ENCODE results near the gene D2HGDH.

Gene D2HGDH

GRCh38 chr2:241763551-241764274 lies 29.3 kb downstream of the D2HGDH start:
- no peaks in the 10 kb centered on the region for H3K9me3 ChIP-seq (ENCODE audit: low read length)
- peaks cover 11% of the 10 kb centered on the region for H3K36me3 ChIP-seq (ENCODE audit: insufficient read depth, low read length)
- H3K4me1 ChIP-seq (ENCODE audit: insufficient read depth, low read length), result no peaks in the 10 kb centered on the region
- no peak overlapping the region for H3K4me3 ChIP-seq (ENCODE audit: low read depth in 1 of 2, low read length in 2 of 2)
- H3K27me3 ChIP-seq (ENCODE audit: control insufficient read depth in 1 of 2, insufficient read depth in 2 of 2, low read length in 2 of 2), result no peaks in the 10 kb centered on the region
- H3K9ac ChIP-seq (ENCODE audit: low read length), result no peak overlapping the region
- no peak overlapping the region for H3K27ac ChIP-seq (ENCODE audit: low read depth, low read length)

- H3K9ac ChIP-seq (ENCODE audit: low read length), result no peak overlapping the region
- no peak overlapping the region for H3K4me3 ChIP-seq (ENCODE audit: low read depth in 1 of 2, low read length in 2 of 2)
- no peak overlapping the region for H3K27ac ChIP-seq (ENCODE audit: low read depth, low read length)
- H3K27me3 ChIP-seq (ENCODE audit: control insufficient read depth in 1 of 2, insufficient read depth in 2 of 2, low read length in 2 of 2), result no peaks in the 10 kb centered on the region
- H3K9me3 ChIP-seq (ENCODE audit: low read length), result no peaks in the 10 kb centered on the region
- peaks cover 5% of the 10 kb centered on the region for H3K36me3 ChIP-seq (ENCODE audit: insufficient read depth, low read length)
- no peaks in the 10 kb centered on the region for H3K4me1 ChIP-seq (ENCODE audit: insufficient read depth, low read length)
Measured at GRCh38 chr2:241764275-241765241, 30.1 kb downstream of the D2HGDH start.

GRCh38 chr2:241767464-241768250 lies 33.2 kb downstream of the D2HGDH start:
- Histone ChIP-seq H3K4me1 (ENCODE audit: insufficient read depth, low read length) (no peaks in the 10 kb centered on the region), H3K27ac (ENCODE audit: low read depth, low read length) (no peak overlapping the region), H3K36me3 (ENCODE audit: insufficient read depth, low read length) (peaks cover 4% of the 10 kb centered on the region), H3K9me3 (ENCODE audit: low read length) (no peaks in the 10 kb centered on the region), H3K27me3 (ENCODE audit: control insufficient read depth in 1 of 2, insufficient read depth in 2 of 2, low read length in 2 of 2) (peaks cover 0 to 12% of the 10 kb centered on the region in 2 donors), H3K9ac (ENCODE audit: low read length) (no peak overlapping the region), H3K4me3 (ENCODE audit: low read depth in 1 of 2, low read length in 2 of 2) (no peak overlapping the region)

GRCh38 chr2:241768251-241768711 lies 33.9 kb downstream of the D2HGDH start:
- Histone ChIP-seq H3K4me1 (ENCODE audit: insufficient read depth, low read length) (no peaks in the 10 kb centered on the region), H3K27me3 (ENCODE audit: control insufficient read depth in 1 of 2, insufficient read depth in 2 of 2, low read length in 2 of 2) (peaks cover 0 to 18% of the 10 kb centered on the region in 2 donors), H3K27ac (ENCODE audit: low read depth, low read length) (no peak overlapping the region), H3K9me3 (ENCODE audit: low read length) (no peaks in the 10 kb centered on the region), H3K9ac (ENCODE audit: low read length) (no peak overlapping the region), H3K4me3 (ENCODE audit: low read depth in 1 of 2, low read length in 2 of 2) (no peak overlapping the region), H3K36me3 (ENCODE audit: insufficient read depth, low read length) (peaks cover 3% of the 10 kb centered on the region)

- H3K9ac ChIP-seq (ENCODE audit: low read length), result no peak overlapping the region
- H3K4me3 ChIP-seq (ENCODE audit: low read depth in 1 of 2, low read length in 2 of 2), result no peak overlapping the region
- H3K27me3 ChIP-seq (ENCODE audit: control insufficient read depth in 1 of 2, insufficient read depth in 2 of 2, low read length in 2 of 2), result peaks cover 0 to 24% of the 10 kb centered on the region in 2 donors
- H3K36me3 ChIP-seq (ENCODE audit: insufficient read depth, low read length), result no peaks in the 10 kb centered on the region
- no peak overlapping the region for H3K27ac ChIP-seq (ENCODE audit: low read depth, low read length)
- H3K9me3 ChIP-seq (ENCODE audit: low read length), result no peaks in the 10 kb centered on the region
- H3K4me1 ChIP-seq (ENCODE audit: insufficient read depth, low read length), result no peaks in the 10 kb centered on the region
Measured at GRCh38 chr2:241768850-241769249, 34.4 kb downstream of the D2HGDH start.

- Histone ChIP-seq H3K27ac (ENCODE audit: low read depth, low read length) (no peak overlapping the region), H3K9ac (ENCODE audit: low read length) (no peak overlapping the region), H3K4me1 (ENCODE audit: insufficient read depth, low read length) (no peaks in the 10 kb centered on the region), H3K9me3 (ENCODE audit: low read length) (no peaks in the 10 kb centered on the region), H3K4me3 (ENCODE audit: low read depth in 1 of 2, low read length in 2 of 2) (no peak overlapping the region), H3K36me3 (ENCODE audit: insufficient read depth, low read length) (no peaks in the 10 kb centered on the region), H3K27me3 (ENCODE audit: control insufficient read depth in 1 of 2, insufficient read depth in 2 of 2, low read length in 2 of 2) (peaks cover 0 to 31% of the 10 kb centered on the region in 2 donors)
Measured at GRCh38 chr2:241769819-241770184, 35.4 kb downstream of the D2HGDH start.

GRCh38 chr2:241770185-241770935 lies 35.9 kb downstream of the D2HGDH start:
- Histone ChIP-seq H3K36me3 (ENCODE audit: insufficient read depth, low read length) (no peaks in the 10 kb centered on the region), H3K4me1 (ENCODE audit: insufficient read depth, low read length) (no peaks in the 10 kb centered on the region)

GRCh38 chr2:241770936-241771285 lies 36.5 kb downstream of the D2HGDH start:
- H3K36me3 ChIP-seq (ENCODE audit: insufficient read depth, low read length), result no peaks in the 10 kb centered on the region
- no peak overlapping the region for H3K9ac ChIP-seq (ENCODE audit: low read length)
- H3K4me3 ChIP-seq (ENCODE audit: low read depth in 1 of 2, low read length in 2 of 2), result no peak overlapping the region
- peaks cover 0 to 42% of the 10 kb centered on the region in 2 donors for H3K27me3 ChIP-seq (ENCODE audit: control insufficient read depth in 1 of 2, insufficient read depth in 2 of 2, low read length in 2 of 2)
- no peaks in the 10 kb centered on the region for H3K4me1 ChIP-seq (ENCODE audit: insufficient read depth, low read length)
- no peak overlapping the region for H3K27ac ChIP-seq (ENCODE audit: low read depth, low read length)
- H3K9me3 ChIP-seq (ENCODE audit: low read length), result no peaks in the 10 kb centered on the region

More at GRCh38 chr2:241770185-241770935, 35.9 kb downstream of the D2HGDH start:
- no peaks in the 10 kb centered on the region for H3K9me3 ChIP-seq (ENCODE audit: low read length)
- H3K27ac ChIP-seq (ENCODE audit: low read depth, low read length), result no peak overlapping the region
- H3K27me3 ChIP-seq (ENCODE audit: control insufficient read depth in 1 of 2, insufficient read depth in 2 of 2, low read length in 2 of 2), result peaks cover 0 to 36% of the 10 kb centered on the region in 2 donors
- no peak overlapping the region for H3K4me3 ChIP-seq (ENCODE audit: low read depth in 1 of 2, low read length in 2 of 2)
- no peak overlapping the region for H3K9ac ChIP-seq (ENCODE audit: low read length)

GRCh38 chr2:241771286-241772062 lies 37.0 kb downstream of the D2HGDH start:
- H3K36me3 ChIP-seq (ENCODE audit: insufficient read depth, low read length), result no peaks in the 10 kb centered on the region
- H3K27ac ChIP-seq (ENCODE audit: low read depth, low read length), result no peak overlapping the region
- no peaks in the 10 kb centered on the region for H3K4me1 ChIP-seq (ENCODE audit: insufficient read depth, low read length)
- H3K9me3 ChIP-seq (ENCODE audit: low read length), result no peaks in the 10 kb centered on the region
- H3K4me3 ChIP-seq (ENCODE audit: low read depth in 1 of 2, low read length in 2 of 2), result no peak overlapping the region
- H3K27me3 ChIP-seq (ENCODE audit: control insufficient read depth in 1 of 2, insufficient read depth in 2 of 2, low read length in 2 of 2), result peaks cover 0 to 46% of the 10 kb centered on the region in 2 donors
- no peak overlapping the region for H3K9ac ChIP-seq (ENCODE audit: low read length)

- peaks cover 0 to 52% of the 10 kb centered on the region in 2 donors for H3K27me3 ChIP-seq (ENCODE audit: control insufficient read depth in 1 of 2, insufficient read depth in 2 of 2, low read length in 2 of 2)
Measured at GRCh38 chr2:241772063-241772499, 37.7 kb downstream of the D2HGDH start.

More at GRCh38 chr2:241772063-241772499, 37.7 kb downstream of the D2HGDH start:
- H3K9ac ChIP-seq (ENCODE audit: low read length), result no peak overlapping the region
- H3K4me3 ChIP-seq (ENCODE audit: low read depth in 1 of 2, low read length in 2 of 2), result no peak overlapping the region
- no peaks in the 10 kb centered on the region for H3K9me3 ChIP-seq (ENCODE audit: low read length)
- no peaks in the 10 kb centered on the region for H3K4me1 ChIP-seq (ENCODE audit: insufficient read depth, low read length)
- no peaks in the 10 kb centered on the region for H3K36me3 ChIP-seq (ENCODE audit: insufficient read depth, low read length)
- no peak overlapping the region for H3K27ac ChIP-seq (ENCODE audit: low read depth, low read length)

All from muscle layer of colon (tissue), 2 donors.